Measurements from ENCODE around the gene MIEN1. TPM values are rescaled to one million over a fixed set of nuclear protein-coding genes. Genes with fewer than 3 reads are reported as not detected.
A peak's percentile ranks its signal among the peaks of the same experiment; 100 is the strongest.

MIEN1 gene
- total RNA-seq, 1 donor from 2014 or later, result 38.9 TPM

- Histone ChIP-seq H3K9me3 (ENCODE audit: insufficient read depth, low read depth, low read length) (no peaks in the 10 kb centered on the region), H3K9ac (ENCODE audit: low read length) (no peak overlapping the region), H3K27me3 (ENCODE audit: insufficient read depth, low read length) (no peaks in the 10 kb centered on the region), H4K20me1 (ENCODE audit: insufficient read depth, low read length) (no peaks in the 10 kb centered on the region), H3K36me3 (ENCODE audit: insufficient read depth, low read length) (no peaks in the 10 kb centered on the region), H2AFZ (ENCODE audit: low read depth, low read length) (no peak overlapping the region), H3K4me1 (ENCODE audit: insufficient read depth, low read length) (peaks cover under 1% of the 10 kb centered on the region), H3K27ac (ENCODE audit: low read depth, low read length) (no peak overlapping the region), H3K79me2 (ENCODE audit: insufficient read depth, low read length) (no peaks in the 10 kb centered on the region), H3K4me2 (ENCODE audit: low read length) (no peak overlapping the region), H3K4me3 (ENCODE audit: insufficient read depth, low read depth, low read length) (no peak overlapping the region)
- H3K36me3 Mint-ChIP-seq (ENCODE audit: low read depth, unreplicated experiment), result peaks cover 8% of the 10 kb centered on the region
- TF ChIP-seq CTCF (IDR thresholded peaks at IDR 0.05; ENCODE audit: insufficient read depth, low read depth, low read length), result no peak
- TF ChIP-seq EZH2 (IDR thresholded peaks at IDR 0.05; ENCODE audit: insufficient read depth, low read length), result no peak
- H3K4me3 Mint-ChIP-seq (ENCODE audit: unreplicated experiment), result no peak overlapping the region
- FAIRE-seq, result no peak
- H3K27ac Mint-ChIP-seq (ENCODE audit: unreplicated experiment), result no peak overlapping the region
- no peaks in the 10 kb centered on the region for H3K9me3 Mint-ChIP-seq (ENCODE audit: unreplicated experiment)
- no peak for DNase-seq (ENCODE audit: low read depth)
- peaks cover 3% of the 10 kb centered on the region for H3K27me3 Mint-ChIP-seq (ENCODE audit: low read depth, unreplicated experiment)
- H3K4me1 Mint-ChIP-seq (ENCODE audit: low read depth, unreplicated experiment), result no peaks in the 10 kb centered on the region
These were observed 46.9 kb downstream of the MIEN1 start for GRCh38 chr17:39683295-39683939.

GRCh38 chr17:39679521-39680192 lies 50.7 kb downstream of the MIEN1 start:
- Histone ChIP-seq H3K36me3 (ENCODE audit: insufficient read depth, low read length) (no peaks in the 10 kb centered on the region), H3K27ac (ENCODE audit: low read depth, low read length) (no peak overlapping the region), H3K27me3 (ENCODE audit: insufficient read depth, low read length) (no peaks in the 10 kb centered on the region), H3K4me1 (ENCODE audit: insufficient read depth, low read length) (no peaks in the 10 kb centered on the region), H3K4me2 (ENCODE audit: low read length) (no peak overlapping the region), H4K20me1 (ENCODE audit: insufficient read depth, low read length) (no peaks in the 10 kb centered on the region), H3K79me2 (ENCODE audit: insufficient read depth, low read length) (no peaks in the 10 kb centered on the region), H3K9ac (ENCODE audit: low read length) (no peak overlapping the region), H2AFZ (ENCODE audit: low read depth, low read length) (no peak overlapping the region), H3K4me3 (ENCODE audit: insufficient read depth, low read depth, low read length) (no peak overlapping the region), H3K9me3 (ENCODE audit: insufficient read depth, low read depth, low read length) (no peaks in the 10 kb centered on the region)
- H3K36me3 Mint-ChIP-seq (ENCODE audit: low read depth, unreplicated experiment), result peaks cover 10% of the 10 kb centered on the region
- FAIRE-seq (no peak), DNase-seq (ENCODE audit: low read depth) (no peak)
- no peak for TF ChIP-seq EZH2 (IDR thresholded peaks at IDR 0.05; ENCODE audit: insufficient read depth, low read length)
- no peak for TF ChIP-seq CTCF (IDR thresholded peaks at IDR 0.05; ENCODE audit: insufficient read depth, low read depth, low read length)
- no peak overlapping the region for H3K27ac Mint-ChIP-seq (ENCODE audit: unreplicated experiment)
- H3K9me3 Mint-ChIP-seq (ENCODE audit: unreplicated experiment), result no peaks in the 10 kb centered on the region
- no peak overlapping the region for H3K4me3 Mint-ChIP-seq (ENCODE audit: unreplicated experiment)
- peaks cover 18% of the 10 kb centered on the region for H3K27me3 Mint-ChIP-seq (ENCODE audit: low read depth, unreplicated experiment)
- H3K4me1 Mint-ChIP-seq (ENCODE audit: low read depth, unreplicated experiment), result peaks cover 3% of the 10 kb centered on the region

Small RNA genes within 50 kb of the gene (microRNA-seq; reads per million reads assigned to microRNA genes)
- 6.8 reads per million, percentile 28 among the genes with 10 or more reads in this experiment for gene MIR4728

Other genes with a start within 250 kb of the MIEN1 start
- not detected in 2 replicates for gene NEUROD2, start 122.6 kb downstream of the MIEN1 start, total RNA-seq
- gene PPP1R1B, start 103.6 kb downstream of the MIEN1 start, total RNA-seq, result 0.26 and 0.39 TPM in 2 replicates
- gene STARD3, start 93.4 kb downstream of the MIEN1 start, total RNA-seq, result 51.2 and 62.1 TPM in 2 replicates
- gene TCAP, start 65.2 kb downstream of the MIEN1 start, total RNA-seq, result 0.98 and 1.4 TPM in 2 replicates
- gene PNMT, start 62.1 kb downstream of the MIEN1 start, total RNA-seq, result 0.59 and 1.5 TPM in 2 replicates
- 12.2 and 15.6 TPM in 2 replicates for gene PGAP3, start 42.5 kb downstream of the MIEN1 start, total RNA-seq
- 64.0 and 70.4 TPM in 2 replicates for gene ERBB2, start 30.5 kb downstream of the MIEN1 start, total RNA-seq
- 1.8 and 3.3 TPM in 2 replicates for gene GRB7, start 7.4 kb upstream of the MIEN1 start, total RNA-seq
- gene IKZF3, start 133.8 kb upstream of the MIEN1 start, total RNA-seq, result 0.34 and 0.41 TPM in 2 replicates
- not detected in 2 replicates for gene ZPBP2, start 137.7 kb upstream of the MIEN1 start, total RNA-seq
- gene GSDMB, start 188.1 kb upstream of the MIEN1 start, total RNA-seq, result 12.1 and 12.4 TPM in 2 replicates
- 65.3 and 70.2 TPM in 2 replicates for gene ORMDL3, start 197.1 kb upstream of the MIEN1 start, total RNA-seq
- not detected in 2 replicates for gene LRRC3C, start 197.2 kb upstream of the MIEN1 start, total RNA-seq
- not detected in 2 replicates for gene GSDMA, start 232.5 kb upstream of the MIEN1 start, total RNA-seq